HepG2 (cell line): ENCODE data around the gene HTR1D. TPM values are rescaled to one million over a fixed set of nuclear protein-coding genes. Genes with fewer than 3 reads are reported as not detected.
A peak's percentile ranks its signal among the peaks of the same experiment; 100 is the strongest.

ENCODE experiments used
- CHD2 ChIP-seq: IDR thresholded peaks from 2 replicates; pipeline ENCODE4 v1.6.1; 2011; ENCODE audit warnings: low read depth, low read length, improper control_type of control experiment
- HCFC1 ChIP-seq: fragments of 150-350 bp; IDR thresholded peaks from 2 replicates; pipeline ENCODE4 v1.6.1; 2014; ENCODE audit warnings: low read depth, low read length
- JUND ChIP-seq: sonication (generic); formaldehyde crosslinking; IDR thresholded peaks from 2 replicates; pipeline ENCODE4 v1.8.0; 2022; ENCODE audit warnings: mild to moderate bottlenecking, missing genetic modification reagents
- NFE2 ChIP-seq: sonication (generic); formaldehyde crosslinking; IDR thresholded peaks from 2 replicates; pipeline ENCODE4 v1.4.0; 2020; ENCODE audit warnings: missing genetic modification reagents
- NR2F1 ChIP-seq, 2 experiments: fragments of 450-650 bp in 1 of 2; formaldehyde crosslinking in 1 of 2; IDR thresholded peaks; 2 replicates each; pipeline versions ENCODE4 v1.5.0 to v1.6.1; 2016 to 2020; ENCODE audit warnings: mild to moderate bottlenecking in 1 of 2, missing compliant biosample characterization in 1 of 2, missing genetic modification reagents in 1 of 2, moderate library complexity in 1 of 2
- RFX5 ChIP-seq: IDR thresholded peaks from 2 replicates; pipeline ENCODE4 v1.6.1; 2011; ENCODE audit warnings: low read depth, low read length, improper control_type of control experiment
- SATB2 ChIP-seq: sonication (generic); formaldehyde crosslinking; IDR thresholded peaks from 2 replicates; pipeline ENCODE4 v1.5.0; 2020; ENCODE audit warnings: missing genetic modification reagents
- SIN3A ChIP-seq: IDR thresholded peaks from 2 replicates; pipeline ENCODE4 v1.6.1; 2011; ENCODE audit warnings: low read depth, mild to moderate bottlenecking, control low read depth, low read length, borderline replicate concordance
- SP5 ChIP-seq: IDR thresholded peaks from 2 replicates; pipeline ENCODE4 v1.6.1; 2016; ENCODE audit warnings: low read depth, borderline replicate concordance
- YEATS4 ChIP-seq: sonication (generic); formaldehyde crosslinking; IDR thresholded peaks from 2 replicates; pipeline ENCODE4 v1.4.0; 2020; ENCODE audit warnings: missing genetic modification reagents, borderline replicate concordance
- ZNF367 ChIP-seq: sonication (generic); formaldehyde crosslinking; IDR thresholded peaks from 2 replicates; pipeline ENCODE4 v1.4.0; 2020; ENCODE audit warnings: missing genetic modification reagents, borderline replicate concordance
- ZNF644 ChIP-seq: IDR thresholded peaks from 2 replicates; pipeline ENCODE4 v1.6.1; 2016; ENCODE audit warnings: low read depth
- ZNF670 ChIP-seq: sonication (generic); formaldehyde crosslinking; IDR thresholded peaks from 2 replicates; pipeline ENCODE4 v1.8.0; 2022; ENCODE audit warnings: mild to moderate bottlenecking, missing genetic modification reagents, borderline replicate concordance
- ZNF672 ChIP-seq: sonication (generic); formaldehyde crosslinking; IDR thresholded peaks from 2 replicates; pipeline ENCODE4 v1.8.1; 2022; ENCODE audit warnings: missing genetic modification reagents
- ZNF709 ChIP-seq: sonication (generic); formaldehyde crosslinking; IDR thresholded peaks from 2 replicates; pipeline ENCODE4 v1.5.0; 2020; ENCODE audit warnings: mild to moderate bottlenecking, missing genetic modification reagents
- ZNF724P ChIP-seq: sonication (generic); formaldehyde crosslinking; IDR thresholded peaks from 2 replicates; pipeline ENCODE4 v1.8.0; 2022; ENCODE audit warnings: missing genetic modification reagents, borderline replicate concordance
- ZNF766 ChIP-seq: sonication (generic); formaldehyde crosslinking; IDR thresholded peaks from 2 replicates; pipeline ENCODE4 v1.5.0; 2020; ENCODE audit warnings: missing genetic modification reagents, borderline replicate concordance
- ZNF776 ChIP-seq: sonication (generic); formaldehyde crosslinking; IDR thresholded peaks from 2 replicates; pipeline ENCODE4 v1.4.0; 2020; ENCODE audit warnings: mild to moderate bottlenecking, missing genetic modification reagents
- polyA plus RNA-seq, 8 experiments: library from polyadenylated mRNA; depleted of rRNA in 3 of 8; stranded (reverse) in 7 of 8; unstranded in 1 of 8; fragments of >200 nt; fragmentation: Illumina TruSeq in 4 of 8; extraction: Trizol in 4 of 8; gene quantifications; 2 replicates each; pipeline versions ENCODE4 v1.2.1 to v1.2.3, GENCODE V29; 2011 to 2016; ENCODE audit warnings: low read depth in 4 of 8, missing spikeins in 1 of 8, mixed read lengths in 1 of 8; ENCODE audit not compliant: insufficient read depth in 1 of 8
- total RNA-seq, 5 experiments: library from RNA; depleted of rRNA; stranded (reverse); fragments of >200 nt; fragmentation: Illumina TruSeq; extraction: Trizol; gene quantifications; 2 replicates each; pipeline ENCODE4 v1.2.3, GENCODE V29; 2016; ENCODE audit warnings: low read depth in 1 of 5
- TF ChIP-seq, protein P1 (sequence below): sonication (generic); formaldehyde crosslinking; IDR thresholded peaks from 2 replicates; pipeline ENCODE4 v1.4.0; 2020; ENCODE audit warnings: mild to moderate bottlenecking, missing genetic modification reagents
- TF ChIP-seq, protein P2 (sequence below): IDR thresholded peaks from 2 replicates; pipeline ENCODE4 v1.6.1; 2016; ENCODE audit warnings: low read depth
- TF ChIP-seq, protein P3 (sequence below): sonication (generic); formaldehyde crosslinking; IDR thresholded peaks from 2 replicates; pipeline ENCODE4 v1.4.0; 2020; ENCODE audit warnings: missing genetic modification reagents
- TF ChIP-seq, protein P4 (sequence below): sonication (generic); formaldehyde crosslinking; IDR thresholded peaks from 2 replicates; pipeline ENCODE4 v1.9.0; 2022; ENCODE audit warnings: missing genetic modification reagents, mild to moderate bottlenecking, borderline replicate concordance
- TF ChIP-seq, protein P5 (sequence below): sonication (generic); formaldehyde crosslinking; IDR thresholded peaks from 2 replicates; pipeline ENCODE4 v1.4.0; 2020; ENCODE audit warnings: missing genetic modification reagents, borderline replicate concordance
- TF ChIP-seq, protein P6 (sequence below): IDR thresholded peaks from 2 replicates; pipeline ENCODE4 v1.6.1; 2016

Gene HTR1D
- total and polyA plus RNA-seq, 2 of the 13 experiments (the other 11 are each of a cell fraction or from before 2014, with no cell fraction given), result 0.04 to 0.07 TPM

DNA sequence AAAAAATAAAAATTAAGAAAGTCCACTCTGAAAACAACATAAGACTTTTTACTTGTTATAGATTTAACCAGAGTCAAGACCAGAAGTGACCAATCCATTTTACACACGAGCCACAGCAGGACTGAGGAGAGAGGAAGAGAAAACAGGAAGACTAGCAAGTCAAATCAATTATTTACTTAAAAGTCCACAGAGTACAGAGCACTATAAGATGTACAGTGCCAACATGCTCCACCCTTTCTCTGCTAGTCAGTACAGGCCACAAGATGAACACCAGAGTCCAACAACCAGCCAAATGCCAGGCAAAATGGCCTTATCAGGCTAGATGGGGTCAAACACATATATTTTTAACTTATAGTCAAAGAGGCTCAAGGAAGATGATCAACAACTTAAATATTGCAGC is 68.2 kb downstream of the HTR1D start (continued):
- TF ChIP-seq, protein P1, sequence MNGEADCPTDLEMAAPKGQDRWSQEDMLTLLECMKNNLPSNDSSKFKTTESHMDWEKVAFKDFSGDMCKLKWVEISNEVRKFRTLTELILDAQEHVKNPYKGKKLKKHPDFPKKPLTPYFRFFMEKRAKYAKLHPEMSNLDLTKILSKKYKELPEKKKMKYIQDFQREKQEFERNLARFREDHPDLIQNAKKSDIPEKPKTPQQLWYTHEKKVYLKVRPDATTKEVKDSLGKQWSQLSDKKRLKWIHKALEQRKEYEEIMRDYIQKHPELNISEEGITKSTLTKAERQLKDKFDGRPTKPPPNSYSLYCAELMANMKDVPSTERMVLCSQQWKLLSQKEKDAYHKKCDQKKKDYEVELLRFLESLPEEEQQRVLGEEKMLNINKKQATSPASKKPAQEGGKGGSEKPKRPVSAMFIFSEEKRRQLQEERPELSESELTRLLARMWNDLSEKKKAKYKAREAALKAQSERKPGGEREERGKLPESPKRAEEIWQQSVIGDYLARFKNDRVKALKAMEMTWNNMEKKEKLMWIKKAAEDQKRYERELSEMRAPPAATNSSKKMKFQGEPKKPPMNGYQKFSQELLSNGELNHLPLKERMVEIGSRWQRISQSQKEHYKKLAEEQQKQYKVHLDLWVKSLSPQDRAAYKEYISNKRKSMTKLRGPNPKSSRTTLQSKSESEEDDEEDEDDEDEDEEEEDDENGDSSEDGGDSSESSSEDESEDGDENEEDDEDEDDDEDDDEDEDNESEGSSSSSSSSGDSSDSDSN (CRISPR knock-in tag), result no peak
- TF ChIP-seq SIN3A (peak; percentile 67; the same call in 1 of the 2 replicates), SATB2 (no peak), ZNF766 (no peak), ZNF367 (CRISPR knock-in tag) (no peak), ZNF709 (CRISPR knock-in tag) (no peak), SP5 (CRISPR knock-in tag) (peak; percentile 74), CHD2 (no peak), NFE2 (CRISPR knock-in tag) (no peak), ZNF724P (CRISPR knock-in tag) (no peak), HCFC1 (no peak), RFX5 (no peak), ZNF670 (0 out of 2 replicates have a peak, but pooled peaks have one; percentile 24), NR2F1 (CRISPR knock-in tag; IDR thresholded peaks at IDR 0.05) (no peak), ZNF644 (CRISPR knock-in tag) (peak; percentile 43; the same call in 1 of the 2 replicates), ZNF672 (CRISPR knock-in tag) (no peak), JUND (CRISPR knock-in tag) (no peak), YEATS4 (no peak), ZNF776 (CRISPR knock-in tag) (no peak)
- TF ChIP-seq, protein P2, sequence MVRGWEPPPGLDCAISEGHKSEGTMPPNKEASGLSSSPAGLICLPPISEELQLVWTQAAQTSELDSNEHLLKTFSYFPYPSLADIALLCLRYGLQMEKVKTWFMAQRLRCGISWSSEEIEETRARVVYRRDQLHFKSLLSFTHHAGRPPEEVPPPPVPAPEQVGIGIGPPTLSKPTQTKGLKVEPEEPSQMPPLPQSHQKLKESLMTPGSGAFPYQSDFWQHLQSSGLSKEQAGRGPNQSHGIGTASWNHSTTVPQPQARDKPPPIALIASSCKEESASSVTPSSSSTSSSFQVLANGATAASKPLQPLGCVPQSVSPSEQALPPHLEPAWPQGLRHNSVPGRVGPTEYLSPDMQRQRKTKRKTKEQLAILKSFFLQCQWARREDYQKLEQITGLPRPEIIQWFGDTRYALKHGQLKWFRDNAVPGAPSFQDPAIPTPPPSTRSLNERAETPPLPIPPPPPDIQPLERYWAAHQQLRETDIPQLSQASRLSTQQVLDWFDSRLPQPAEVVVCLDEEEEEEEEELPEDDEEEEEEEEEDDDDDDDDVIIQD (CRISPR knock-in tag), result no peak
- TF ChIP-seq, protein P3, sequence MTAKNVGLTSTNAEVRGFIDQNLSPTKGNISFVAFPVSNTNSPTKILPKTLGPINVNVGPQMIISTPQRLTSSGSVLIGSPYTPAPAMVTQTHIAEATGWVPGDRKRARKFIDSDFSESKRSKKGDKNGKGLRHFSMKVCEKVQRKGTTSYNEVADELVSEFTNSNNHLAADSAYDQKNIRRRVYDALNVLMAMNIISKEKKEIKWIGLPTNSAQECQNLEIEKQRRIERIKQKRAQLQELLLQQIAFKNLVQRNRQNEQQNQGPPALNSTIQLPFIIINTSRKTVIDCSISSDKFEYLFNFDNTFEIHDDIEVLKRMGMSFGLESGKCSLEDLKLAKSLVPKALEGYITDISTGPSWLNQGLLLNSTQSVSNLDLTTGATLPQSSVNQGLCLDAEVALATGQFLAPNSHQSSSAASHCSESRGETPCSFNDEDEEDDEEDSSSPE (CRISPR knock-in tag), result no peak
- TF ChIP-seq, protein P4, sequence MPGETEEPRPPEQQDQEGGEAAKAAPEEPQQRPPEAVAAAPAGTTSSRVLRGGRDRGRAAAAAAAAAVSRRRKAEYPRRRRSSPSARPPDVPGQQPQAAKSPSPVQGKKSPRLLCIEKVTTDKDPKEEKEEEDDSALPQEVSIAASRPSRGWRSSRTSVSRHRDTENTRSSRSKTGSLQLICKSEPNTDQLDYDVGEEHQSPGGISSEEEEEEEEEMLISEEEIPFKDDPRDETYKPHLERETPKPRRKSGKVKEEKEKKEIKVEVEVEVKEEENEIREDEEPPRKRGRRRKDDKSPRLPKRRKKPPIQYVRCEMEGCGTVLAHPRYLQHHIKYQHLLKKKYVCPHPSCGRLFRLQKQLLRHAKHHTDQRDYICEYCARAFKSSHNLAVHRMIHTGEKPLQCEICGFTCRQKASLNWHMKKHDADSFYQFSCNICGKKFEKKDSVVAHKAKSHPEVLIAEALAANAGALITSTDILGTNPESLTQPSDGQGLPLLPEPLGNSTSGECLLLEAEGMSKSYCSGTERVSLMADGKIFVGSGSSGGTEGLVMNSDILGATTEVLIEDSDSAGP, result no peak
- TF ChIP-seq, protein P5, sequence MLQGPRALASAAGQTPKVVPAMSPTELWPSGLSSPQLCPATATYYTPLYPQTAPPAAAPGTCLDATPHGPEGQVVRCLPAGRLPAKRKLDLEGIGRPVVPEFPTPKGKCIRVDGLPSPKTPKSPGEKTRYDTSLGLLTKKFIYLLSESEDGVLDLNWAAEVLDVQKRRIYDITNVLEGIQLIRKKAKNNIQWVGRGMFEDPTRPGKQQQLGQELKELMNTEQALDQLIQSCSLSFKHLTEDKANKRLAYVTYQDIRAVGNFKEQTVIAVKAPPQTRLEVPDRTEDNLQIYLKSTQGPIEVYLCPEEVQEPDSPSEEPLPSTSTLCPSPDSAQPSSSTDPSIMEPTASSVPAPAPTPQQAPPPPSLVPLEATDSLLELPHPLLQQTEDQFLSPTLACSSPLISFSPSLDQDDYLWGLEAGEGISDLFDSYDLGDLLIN, result no peak
- TF ChIP-seq, protein P6, sequence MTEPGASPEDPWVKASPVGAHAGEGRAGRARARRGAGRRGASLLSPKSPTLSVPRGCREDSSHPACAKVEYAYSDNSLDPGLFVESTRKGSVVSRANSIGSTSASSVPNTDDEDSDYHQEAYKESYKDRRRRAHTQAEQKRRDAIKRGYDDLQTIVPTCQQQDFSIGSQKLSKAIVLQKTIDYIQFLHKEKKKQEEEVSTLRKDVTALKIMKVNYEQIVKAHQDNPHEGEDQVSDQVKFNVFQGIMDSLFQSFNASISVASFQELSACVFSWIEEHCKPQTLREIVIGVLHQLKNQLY (CRISPR knock-in tag), result no peak
